Ishikawa (cell line): ENCODE data around the gene SEMA3E.

ENCODE experiments used
- CEBPB ChIP-seq: IDR thresholded peaks from 2 replicates; pipeline ENCODE4 v1.6.1; 2012
- CREB1 ChIP-seq: IDR thresholded peaks from 2 replicates; pipeline ENCODE4 v1.6.1; 2012; ENCODE audit warnings: low read depth
- EGR1 ChIP-seq: IDR thresholded peaks from 2 replicates; pipeline ENCODE4 v1.6.1; 2012
- EP300 ChIP-seq: IDR thresholded peaks from 2 replicates; pipeline ENCODE4 v1.6.1; 2012; ENCODE audit warnings: borderline replicate concordance
- FOXM1 ChIP-seq: IDR thresholded peaks from 2 replicates; pipeline ENCODE4 v1.6.1; 2012; ENCODE audit warnings: low read depth, borderline replicate concordance
- MAX ChIP-seq: IDR thresholded peaks from 2 replicates; pipeline ENCODE4 v1.6.1; 2012
- NFIC ChIP-seq: IDR thresholded peaks from 2 replicates; pipeline ENCODE4 v1.6.1; 2012
- RAD21 ChIP-seq: IDR thresholded peaks from 2 replicates; pipeline ENCODE4 v1.6.1; 2012; ENCODE audit warnings: low read depth
- REST ChIP-seq: IDR thresholded peaks from 2 replicates; pipeline ENCODE4 v1.6.1; 2012; ENCODE audit warnings: low read depth, mild to moderate bottlenecking
- TAF1 ChIP-seq: IDR thresholded peaks from 2 replicates; pipeline ENCODE4 v1.6.1; 2012; ENCODE audit warnings: low read depth, mild to moderate bottlenecking
- TCF12 ChIP-seq: IDR thresholded peaks from 2 replicates; pipeline ENCODE4 v1.6.1; 2012; ENCODE audit warnings: low read depth
- TEAD4 ChIP-seq: IDR thresholded peaks from 2 replicates; pipeline ENCODE4 v1.6.1; 2012
- USF1 ChIP-seq: IDR thresholded peaks from 2 replicates; pipeline ENCODE4 v1.6.1; 2012
- YY1 ChIP-seq: IDR thresholded peaks from 2 replicates; pipeline ENCODE4 v1.6.1; 2012; ENCODE audit warnings: low read depth
- ZBTB7A ChIP-seq: IDR thresholded peaks from 2 replicates; pipeline ENCODE4 v1.6.1; 2012; ENCODE audit warnings: low read depth

SEMA3E gene

GRCh38 chr7:83610649-83611304 is 38.2 kb downstream of the SEMA3E start:
- TF ChIP-seq MAX: no peak
- no peak for TF ChIP-seq TAF1
- no peak for TF ChIP-seq CEBPB
- TF ChIP-seq REST: no peak
- no peak for TF ChIP-seq CREB1
- no peak for TF ChIP-seq NFIC

GRCh38 chr7:83608716-83609115 is 40.2 kb downstream of the SEMA3E start:
- TF ChIP-seq RAD21 (no peak), TAF1 (no peak), CREB1 (no peak), USF1 (no peak), TCF12 (no peak), NFIC (no peak), EP300 (no peak), CEBPB (no peak), MAX (no peak), ZBTB7A (no peak), FOXM1 (no peak), EGR1 (no peak), TEAD4 (no peak), YY1 (no peak), REST (no peak)

GRCh38 chr7:83603649-83604048 is 45.3 kb downstream of the SEMA3E start:
- TF ChIP-seq FOXM1 (no peak), USF1 (no peak), RAD21 (no peak), REST (no peak), CEBPB (no peak), EP300 (no peak)

GRCh38 chr7:83599131-83599530 is 49.8 kb downstream of the SEMA3E start:
- TF ChIP-seq TCF12: no peak
- no peak for TF ChIP-seq CREB1
- no peak for TF ChIP-seq TAF1
- no peak for TF ChIP-seq NFIC
- TF ChIP-seq RAD21: no peak
- no peak for TF ChIP-seq REST
- TF ChIP-seq EGR1: no peak
- TF ChIP-seq TEAD4: no peak
